Measurements from ENCODE around the gene JDP2.

Gene JDP2

DNA sequence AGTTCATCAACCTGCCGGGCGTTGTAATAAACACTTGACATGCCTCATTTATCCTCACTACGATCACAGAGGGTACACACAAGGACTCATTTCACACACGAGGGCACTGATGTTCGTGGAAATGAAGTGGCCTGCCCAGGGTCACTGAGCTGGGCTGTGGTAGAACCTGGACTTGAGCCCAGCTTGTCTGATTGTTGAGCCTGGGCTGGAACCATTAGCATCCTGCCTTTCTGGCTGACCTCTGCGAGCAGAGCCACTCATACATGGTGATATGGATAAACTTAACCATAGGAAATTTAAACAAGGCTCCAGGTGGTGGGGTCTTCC is 16.6 kb upstream of the JDP2 start:
- no peak for DNase-seq

DNA sequence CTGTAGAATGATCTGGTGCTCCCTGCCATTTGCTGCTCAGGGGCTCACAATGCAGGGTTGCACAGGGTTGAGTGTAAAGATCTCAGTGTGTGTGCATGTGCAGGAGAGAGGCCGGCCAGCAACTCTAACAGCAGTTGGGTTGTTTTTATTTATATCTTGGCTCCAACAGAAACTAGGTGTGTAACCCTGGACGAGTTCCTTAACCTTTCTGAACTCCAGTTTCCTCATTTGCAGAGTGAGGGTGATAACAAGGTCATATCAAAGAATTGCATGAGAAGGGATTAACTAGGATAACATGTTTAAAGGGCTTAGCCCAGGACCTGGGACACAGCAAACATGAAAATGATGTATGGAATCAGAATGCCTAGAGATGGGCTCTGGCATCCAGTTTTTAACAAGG is 14.8 kb upstream of the JDP2 start:
- no peak for DNase-seq

DNA sequence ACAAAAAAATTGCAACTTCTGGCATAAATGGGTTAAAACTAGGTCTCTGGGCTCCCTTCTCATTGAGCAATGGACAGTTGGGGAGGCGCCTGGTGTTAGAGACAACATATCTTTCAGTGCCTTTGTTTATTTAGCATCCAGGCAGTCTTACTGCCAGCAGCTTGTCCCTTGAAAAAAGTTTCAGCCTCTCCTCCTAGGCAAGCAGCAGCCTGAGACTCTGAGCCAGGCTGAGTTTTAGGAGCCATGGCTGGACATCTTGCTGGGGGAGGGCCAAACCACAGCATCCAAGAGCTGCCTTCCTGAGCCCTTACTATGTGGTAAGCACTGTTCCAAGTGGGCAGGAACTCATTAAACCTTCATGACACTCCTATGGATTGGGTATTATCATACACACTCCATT is 10.1 kb upstream of the JDP2 start:
- no peak for DNase-seq

DNA sequence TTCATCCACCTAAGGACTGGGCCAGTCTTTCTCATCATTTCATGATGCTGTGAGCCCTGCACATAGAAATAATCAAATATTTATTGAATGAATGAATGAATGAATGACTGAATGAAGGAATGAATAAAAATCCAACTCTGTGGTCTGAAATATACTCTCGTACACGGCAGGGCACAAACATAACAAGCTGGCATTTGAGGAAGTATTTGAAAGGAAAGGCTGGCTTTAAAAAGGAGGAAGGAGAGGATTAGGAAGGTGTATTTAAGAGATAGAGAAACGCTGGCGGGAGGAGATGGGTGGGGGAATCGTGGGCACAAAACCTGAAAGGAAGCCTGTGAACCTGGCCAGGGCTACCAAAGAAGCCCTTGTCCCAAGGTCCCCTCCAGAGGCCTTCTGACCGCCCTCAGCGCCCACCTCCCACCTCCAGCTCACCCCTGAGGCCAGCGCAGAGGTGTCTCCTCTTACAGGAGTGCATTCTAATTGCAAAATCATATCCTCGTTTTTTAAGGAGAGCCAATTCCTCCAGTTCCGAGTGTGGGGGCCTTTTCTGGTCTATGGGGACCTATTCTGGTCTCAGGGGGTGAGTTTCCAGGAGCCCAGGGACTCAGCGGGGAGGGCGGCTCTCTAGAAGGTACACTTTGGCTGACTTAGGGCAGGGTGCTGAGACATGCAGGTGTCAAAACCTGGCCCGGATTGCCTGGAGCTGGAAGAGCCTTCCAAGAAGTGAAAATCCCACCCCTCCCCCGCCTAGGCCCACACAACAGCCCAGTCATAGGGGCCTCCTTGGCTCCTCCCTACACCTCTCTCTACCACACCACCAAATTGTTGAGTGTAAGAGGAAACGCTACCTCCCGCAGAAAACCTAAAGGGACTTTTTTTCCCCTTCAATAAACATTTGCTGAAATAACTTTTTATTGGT is 8.7 kb upstream of the JDP2 start:
- no peak for DNase-seq

GRCh38 chr14:75422169-75422568 is 5.7 kb upstream of the JDP2 start:
- no peak for DNase-seq

GRCh38 chr14:75424496-75424895 is 3.3 kb upstream of the JDP2 start:
- no peak for DNase-seq

DNA sequence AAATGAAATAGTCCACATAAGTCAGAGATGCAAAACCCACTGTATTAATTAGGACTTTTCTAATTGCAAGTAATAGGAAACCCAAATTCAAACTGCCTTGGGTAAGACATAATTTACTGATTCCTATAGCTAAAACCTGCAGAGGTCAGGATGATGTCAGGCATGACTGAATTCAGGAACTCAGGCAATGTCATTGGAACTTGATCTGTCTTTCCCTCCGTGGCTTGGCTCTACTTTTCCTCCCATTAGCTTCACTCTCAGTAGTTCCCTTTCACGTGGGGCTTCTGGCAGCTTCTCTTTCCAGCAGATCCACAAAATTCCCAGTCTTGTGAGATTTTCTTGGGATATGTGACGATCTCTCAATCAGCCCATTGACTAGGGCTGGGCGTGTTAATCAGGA is 2.4 kb upstream of the JDP2 start:
- no peak for DNase-seq

DNA sequence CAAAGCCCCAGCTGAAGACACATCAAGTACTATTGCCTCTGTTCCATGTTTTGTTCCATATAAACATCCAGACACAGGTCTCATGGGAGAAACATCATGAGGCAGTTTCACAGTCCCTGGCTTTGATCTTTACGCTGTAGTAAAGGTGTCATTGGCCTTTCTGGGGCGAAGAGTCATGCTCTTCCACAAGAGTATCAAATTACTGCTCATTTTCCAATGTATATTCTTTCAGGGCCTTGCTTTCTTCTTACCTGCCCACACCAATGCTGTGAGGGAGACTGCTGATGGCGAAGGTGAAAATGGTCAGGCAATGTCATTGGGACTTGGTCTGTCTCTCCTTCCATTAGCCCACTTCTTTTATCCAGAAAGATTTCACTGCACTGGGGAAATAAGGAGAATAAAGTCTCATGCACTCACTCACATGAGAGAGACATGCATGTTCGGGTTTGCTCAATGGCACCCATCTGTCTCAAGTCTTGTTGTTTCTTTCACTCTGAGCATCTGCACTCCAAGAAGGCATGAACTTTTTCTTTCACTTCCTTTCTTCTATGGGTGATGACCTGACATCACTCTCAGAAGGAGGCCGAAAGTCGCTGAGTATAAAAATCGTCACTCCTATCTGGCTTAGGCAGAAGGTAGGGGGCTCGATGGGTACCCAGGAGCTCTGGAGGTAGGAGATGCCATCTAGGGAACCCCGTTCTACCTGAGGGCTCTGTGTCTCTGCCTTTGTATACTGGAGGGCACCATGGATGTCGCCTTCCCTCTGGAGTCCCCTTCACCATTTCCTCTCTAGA is 1.3 kb upstream of the JDP2 start:
- DNase-seq: no peak

GRCh38 chr14:75427126-75427481 is 718 bp upstream of the JDP2 start:
- no peak for DNase-seq

DNA sequence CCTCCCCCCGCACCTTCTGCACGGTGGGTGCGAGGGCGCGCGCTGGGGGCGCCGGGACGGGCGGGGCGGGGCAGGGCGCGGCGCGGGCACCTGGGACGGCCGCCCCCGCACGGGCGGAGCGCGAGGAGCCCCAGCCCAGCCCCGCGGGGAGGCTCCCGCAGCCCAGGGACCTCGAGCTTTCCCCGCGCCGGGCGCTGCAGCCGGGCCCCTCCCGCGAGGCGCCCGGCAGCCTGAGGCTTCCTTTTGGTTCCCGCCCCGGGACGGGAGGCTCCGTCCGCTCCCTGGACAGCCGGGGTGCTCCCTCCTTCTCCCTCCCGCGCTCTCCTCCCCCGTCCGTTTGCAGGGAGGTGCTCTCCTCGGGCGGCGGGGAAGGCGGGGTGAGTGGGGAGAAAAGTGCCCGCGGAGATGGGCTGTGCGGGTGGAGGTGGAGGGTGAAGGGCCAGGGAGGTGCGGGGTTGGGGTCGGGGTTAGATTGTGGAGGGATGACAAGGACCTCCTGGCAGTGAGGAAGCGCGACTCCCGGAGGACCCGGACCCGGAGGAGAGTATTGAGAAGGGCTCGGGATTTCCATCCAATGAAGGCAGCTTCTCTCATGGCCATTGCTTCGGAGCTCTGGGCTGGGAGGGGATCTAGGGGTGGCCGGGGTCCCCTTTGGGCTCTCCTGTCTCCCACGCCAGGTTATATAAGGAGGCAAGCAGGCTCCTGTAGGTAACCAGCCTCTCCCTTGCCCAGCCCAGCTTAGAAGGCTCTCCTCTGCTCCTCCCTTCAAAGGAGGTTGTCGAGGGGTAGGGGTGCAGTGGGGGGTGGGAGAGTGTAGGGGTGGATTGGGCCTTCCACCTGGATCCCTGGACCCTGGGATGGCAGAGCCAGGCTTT is 645 bp downstream of the JDP2 start:
- DNase-seq: no peak

DNA sequence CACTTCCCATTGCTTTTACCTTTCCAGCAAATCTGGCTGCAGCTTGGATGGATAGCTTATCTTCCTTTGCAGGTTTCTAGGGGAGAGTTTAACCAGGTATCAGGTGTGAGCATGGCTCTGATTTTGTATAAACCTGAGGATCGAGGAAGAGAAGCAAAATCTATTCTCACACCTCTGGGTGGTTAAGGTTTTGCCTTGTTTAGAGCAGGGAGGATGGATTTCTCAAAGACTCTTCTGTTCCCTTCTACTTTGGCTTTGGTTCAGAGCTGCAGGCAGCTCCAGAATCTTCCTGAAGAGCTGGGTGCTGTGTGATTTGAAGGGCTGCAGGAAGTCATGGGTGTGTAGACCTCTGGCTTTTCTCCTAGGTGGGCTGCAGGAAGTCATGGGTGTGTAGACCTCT is 1.7 kb downstream of the JDP2 start:
- DNase-seq: no peak

DNA sequence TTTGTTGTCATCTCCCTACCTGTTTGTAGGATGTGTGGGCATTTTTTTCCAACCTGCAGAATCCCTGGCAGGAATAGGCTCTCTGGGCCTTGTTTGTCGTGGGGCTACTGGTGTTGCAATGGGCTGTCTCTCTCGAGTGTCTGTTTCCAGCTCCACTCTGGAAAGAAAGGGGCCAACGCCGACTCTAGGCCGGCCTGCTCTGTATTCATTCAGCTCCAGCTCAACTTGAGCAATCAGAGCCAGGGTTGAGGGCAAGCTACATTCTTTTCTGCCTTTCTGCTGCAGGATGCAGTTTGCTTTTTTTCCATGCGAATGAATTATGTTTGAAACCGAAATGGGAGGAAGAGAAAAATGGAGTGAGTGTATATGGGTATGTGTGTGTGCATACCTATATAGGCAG is 2.3 kb downstream of the JDP2 start:
- DNase-seq: no peak

DNA sequence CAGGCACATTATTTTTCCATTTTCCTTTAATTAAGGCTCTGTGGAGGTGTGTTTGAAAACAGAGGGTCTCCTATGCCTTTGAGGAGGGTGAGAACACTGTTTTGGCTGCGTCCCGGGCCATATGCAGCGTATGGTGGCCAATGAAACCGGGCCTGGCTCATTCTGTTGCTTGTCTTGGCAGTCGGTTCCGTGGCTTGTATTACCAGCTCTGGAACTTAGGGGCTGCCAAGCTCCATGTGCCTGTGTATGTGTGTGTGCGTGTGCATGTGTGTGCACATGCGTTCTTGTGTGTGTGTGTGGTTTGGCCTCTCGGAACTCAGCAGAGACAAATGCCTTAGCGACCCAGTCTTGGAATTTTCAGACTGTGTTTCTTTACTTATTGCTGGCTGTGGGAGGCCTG is 2.7 kb downstream of the JDP2 start:
- no peak for DNase-seq

DNA sequence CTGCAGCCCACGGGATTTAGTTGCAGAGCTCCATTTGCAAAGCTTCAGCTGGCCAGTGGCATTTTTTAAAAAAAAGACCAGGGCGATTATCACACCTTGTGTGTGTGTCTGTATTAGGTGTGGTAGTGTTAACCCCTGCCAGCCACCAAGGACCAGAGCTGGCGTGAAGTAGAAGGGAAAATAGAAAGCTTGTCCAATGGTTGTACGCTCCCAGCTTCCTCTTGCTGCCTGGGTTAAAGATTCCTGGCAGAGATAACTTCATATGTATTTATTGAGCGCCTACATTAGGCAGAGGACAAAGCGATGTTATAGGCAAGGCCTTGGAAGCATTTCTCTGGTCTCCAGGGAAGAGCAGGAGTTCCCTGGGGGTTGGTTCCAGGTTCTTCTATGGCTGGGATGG is 3.2 kb downstream of the JDP2 start:
- DNase-seq: no peak

GRCh38 chr14:75431827-75432226 is 4.0 kb downstream of the JDP2 start:
- no peak for DNase-seq

GRCh38 chr14:75432411-75432810 is 4.6 kb downstream of the JDP2 start:
- no peak for DNase-seq

DNA sequence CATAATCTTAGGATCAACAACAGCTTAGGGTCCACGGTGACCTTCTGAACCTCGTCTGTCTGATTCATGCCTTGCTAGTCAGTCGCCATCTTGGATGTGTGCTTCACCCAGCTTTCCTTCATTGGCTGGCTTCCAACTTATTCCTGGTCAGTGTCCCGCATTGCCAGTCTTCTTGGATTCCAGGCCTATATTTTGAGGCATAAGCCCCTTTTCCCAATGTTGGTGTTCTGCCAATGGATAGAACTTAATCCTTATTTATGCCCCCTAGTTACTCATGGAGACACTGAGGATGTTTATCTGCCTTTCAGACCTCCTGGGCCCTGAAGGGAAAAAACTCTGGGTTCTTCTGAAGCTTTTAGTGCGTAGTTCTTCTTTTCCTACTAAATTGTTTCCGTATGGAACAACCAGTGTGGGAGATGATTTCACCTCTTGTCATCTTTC is 5.8 kb downstream of the JDP2 start:
- no peak for DNase-seq

DNA sequence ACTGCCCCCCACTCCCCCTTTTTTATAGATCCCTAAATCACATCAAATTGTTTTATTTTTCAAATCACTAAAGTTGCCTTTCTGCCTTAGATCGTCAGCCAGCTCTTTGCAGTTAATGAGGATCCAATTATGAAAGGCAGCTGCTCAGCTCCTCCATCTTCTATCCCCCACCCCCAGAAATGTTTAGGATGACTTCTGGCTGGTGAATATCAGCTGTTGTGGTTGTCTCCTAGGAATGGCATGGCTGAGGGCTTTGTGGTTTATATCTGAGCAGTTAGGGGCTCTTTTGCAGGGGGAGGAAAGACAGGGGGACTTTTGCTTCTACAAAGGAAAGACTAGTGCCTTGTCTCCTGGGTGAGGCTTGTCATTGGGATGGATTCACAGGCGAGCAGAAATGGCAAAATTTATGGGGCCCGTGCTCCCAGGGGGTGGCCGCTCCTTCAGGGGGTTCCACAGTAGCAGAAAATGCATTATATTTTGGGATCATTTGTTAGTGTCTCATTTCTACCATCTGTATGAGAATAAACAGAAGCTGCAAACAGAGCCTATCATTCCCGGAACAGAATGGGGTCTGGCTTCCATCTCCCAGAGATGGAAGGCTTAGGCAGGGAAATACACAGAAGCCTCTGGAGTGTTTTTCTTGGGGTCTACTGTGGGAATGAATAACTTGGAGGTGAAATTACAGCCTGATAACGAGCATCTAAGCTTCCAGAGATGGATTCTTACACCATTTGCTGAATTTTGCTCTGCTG is 6.5 kb downstream of the JDP2 start:
- DNase-seq: no peak

GRCh38 chr14:75434890-75435248 is 7.0 kb downstream of the JDP2 start:
- no peak for DNase-seq

- DNase-seq: no peak
Observed at GRCh38 chr14:75435473-75435872, 7.7 kb downstream of the JDP2 start.

- DNase-seq: no peak
Observed at GRCh38 chr14:75437201-75438143, 9.7 kb downstream of the JDP2 start.
